Subcutaneous adipose tissue (tissue), 4 donors: ENCODE data around the gene CNST. TPM values are rescaled to one million over a fixed set of nuclear protein-coding genes. Genes with fewer than 3 reads are reported as not detected.

Source experiments
- CTCF ChIP-seq: fragments of 450-650 bp; IDR thresholded peaks from one replicate; pipeline ENCODE4 v1.5.1; 2016; ENCODE audit warnings: low read depth, mild to moderate bottlenecking, control low read depth, antibody characterized with exemption, moderate library complexity
- total RNA-seq, 4 donors: library from RNA; depleted of rRNA; stranded (reverse); fragments of >200 nt; gene quantifications; one replicate each; pipeline ENCODE4 v1.1.0, GENCODE V29; 2016

The CNST gene
- total RNA-seq, 4 donors from 2014 or later, result 26.9 to 45.7 (median 30.9) TPM

- no peak for TF ChIP-seq CTCF
Measured at GRCh38 chr1:246580497-246581370, 14.5 kb downstream of the CNST start.

GRCh38 chr1:246582301-246583055 lies 16.2 kb downstream of the CNST start:
- no peak for TF ChIP-seq CTCF

GRCh38 chr1:246583056-246583440 lies 16.8 kb downstream of the CNST start:
- no peak for TF ChIP-seq CTCF

- no peak for TF ChIP-seq CTCF
Measured at GRCh38 chr1:246583448-246584185, 17.4 kb downstream of the CNST start.

GRCh38 chr1:246587032-246587431 lies 20.8 kb downstream of the CNST start:
- no peak for TF ChIP-seq CTCF

GRCh38 chr1:246587606-246588005 lies 21.4 kb downstream of the CNST start:
- no peak for TF ChIP-seq CTCF
